AML-193 (cell line): ENCODE measurements around the gene CREB3L1.

Source experiments
- DNase-seq, 2 experiments: peaks; one replicate each; lab custom pipeline; 2025; lab: John Stamatoyannopoulos, UW

CREB3L1 gene

GRCh38 chr11:46277622-46278386 is at the start of gene CREB3L1:
CREB3L1 (plus strand) TSS chr11:46277662; CDS start chr11:46278112, 450 bp downstream.
- DNase-seq: no peak

GRCh38 chr11:46229230-46229629 is 48.2 kb upstream of the CREB3L1 start:
- DNase-seq: peak; percentile 2 to 16

- DNase-seq: no peak
Observed at GRCh38 chr11:46234311-46234710, 43.2 kb upstream of the CREB3L1 start.

- DNase-seq: peak; percentile 86 to 87
Observed at GRCh38 chr11:46235777-46236688, 41.4 kb upstream of the CREB3L1 start.

- DNase-seq: no peak
Observed at GRCh38 chr11:46236918-46237247, 40.6 kb upstream of the CREB3L1 start.

DNA sequence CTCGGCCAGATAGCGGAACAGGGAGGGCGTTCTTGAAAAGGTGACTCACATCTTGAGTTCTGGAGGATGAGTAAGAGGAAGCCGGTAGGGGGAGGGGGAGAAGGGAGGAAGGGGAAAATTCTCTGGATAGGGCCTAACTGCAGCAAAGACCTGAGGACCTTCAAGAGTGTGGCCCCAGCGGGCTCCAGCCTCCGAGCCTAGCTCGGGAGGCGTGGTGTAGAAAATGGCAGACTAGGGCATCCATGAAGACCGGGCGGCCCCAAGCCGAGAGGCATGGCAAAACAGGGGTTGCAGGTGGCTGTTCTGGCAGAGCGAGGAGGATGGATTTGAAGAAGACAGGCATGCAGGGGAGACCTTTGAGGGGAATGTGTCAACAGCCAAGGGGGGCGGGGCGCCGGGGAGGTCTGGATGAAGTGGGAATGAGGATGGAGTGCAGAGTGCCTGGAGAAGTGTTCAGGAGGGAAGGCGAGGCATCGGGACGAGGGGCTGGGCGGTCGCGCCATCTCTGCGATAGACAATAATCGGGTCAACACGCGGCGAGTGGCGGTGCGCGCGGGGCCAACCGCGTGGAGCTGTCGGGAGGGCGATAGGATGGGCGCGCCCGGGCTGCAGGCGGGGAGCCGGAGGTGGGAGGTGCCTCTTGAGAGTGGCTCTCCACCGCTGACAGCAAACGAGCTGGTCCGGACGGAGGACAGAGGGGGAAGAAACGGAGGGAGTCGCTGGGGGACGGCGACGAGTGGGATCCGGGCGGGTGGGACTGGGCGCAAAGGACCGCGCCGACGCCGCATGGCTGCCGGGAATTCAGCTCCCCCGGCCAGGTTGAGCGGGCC is 40.0 kb upstream of the CREB3L1 start:
- peak; percentile 55 to 67 for DNase-seq

- DNase-seq: no peak
Observed at GRCh38 chr11:46238078-46238966, 39.1 kb upstream of the CREB3L1 start.

DNA sequence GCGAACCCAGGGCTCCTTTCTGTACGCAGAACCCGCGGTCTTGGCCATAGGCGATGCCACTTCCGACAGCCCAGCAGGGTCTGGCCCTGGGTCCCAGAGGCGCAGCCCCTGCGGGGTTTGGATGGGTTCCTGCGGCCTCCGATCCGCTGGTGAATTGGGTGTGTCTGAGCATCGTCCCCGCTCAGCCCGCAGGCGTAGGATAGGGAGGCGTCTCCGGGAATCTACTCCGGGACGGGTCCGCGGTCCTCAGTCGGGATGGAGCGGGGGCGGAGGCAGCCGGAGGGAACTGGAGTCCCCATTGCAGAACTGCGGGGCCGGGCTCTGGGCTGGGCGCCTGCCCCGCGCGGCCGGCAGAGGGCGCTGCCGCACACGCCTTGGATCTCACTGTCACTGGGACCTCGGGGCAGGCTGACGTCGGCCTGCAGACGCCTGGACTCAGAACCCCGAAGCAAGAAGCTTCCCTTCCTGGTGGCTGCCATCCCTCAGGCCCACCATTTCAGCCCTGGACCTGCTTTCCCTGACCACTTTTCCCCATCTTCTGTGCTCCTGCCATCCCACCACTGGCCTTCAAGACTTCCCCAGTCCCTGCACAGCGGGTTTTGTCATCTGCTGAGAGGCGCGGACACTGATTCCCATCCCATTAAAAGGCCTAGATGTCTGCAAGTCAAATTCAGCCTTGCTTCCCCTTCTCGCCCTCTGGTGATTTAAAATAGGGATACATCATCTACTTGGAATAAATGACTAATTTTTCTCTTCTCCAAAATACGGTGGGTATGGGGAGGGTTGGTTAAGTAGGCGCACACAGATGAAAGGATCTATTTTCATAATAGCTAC is 38.3 kb upstream of the CREB3L1 start:
- peak; percentile 71 to 80 for DNase-seq

GRCh38 chr11:46239801-46240061 is 37.7 kb upstream of the CREB3L1 start:
- no peak for DNase-seq

GRCh38 chr11:46240371-46240770 is 37.1 kb upstream of the CREB3L1 start:
- no peak for DNase-seq

- no peak for DNase-seq
Observed at GRCh38 chr11:46240861-46241260, 36.6 kb upstream of the CREB3L1 start.

DNA sequence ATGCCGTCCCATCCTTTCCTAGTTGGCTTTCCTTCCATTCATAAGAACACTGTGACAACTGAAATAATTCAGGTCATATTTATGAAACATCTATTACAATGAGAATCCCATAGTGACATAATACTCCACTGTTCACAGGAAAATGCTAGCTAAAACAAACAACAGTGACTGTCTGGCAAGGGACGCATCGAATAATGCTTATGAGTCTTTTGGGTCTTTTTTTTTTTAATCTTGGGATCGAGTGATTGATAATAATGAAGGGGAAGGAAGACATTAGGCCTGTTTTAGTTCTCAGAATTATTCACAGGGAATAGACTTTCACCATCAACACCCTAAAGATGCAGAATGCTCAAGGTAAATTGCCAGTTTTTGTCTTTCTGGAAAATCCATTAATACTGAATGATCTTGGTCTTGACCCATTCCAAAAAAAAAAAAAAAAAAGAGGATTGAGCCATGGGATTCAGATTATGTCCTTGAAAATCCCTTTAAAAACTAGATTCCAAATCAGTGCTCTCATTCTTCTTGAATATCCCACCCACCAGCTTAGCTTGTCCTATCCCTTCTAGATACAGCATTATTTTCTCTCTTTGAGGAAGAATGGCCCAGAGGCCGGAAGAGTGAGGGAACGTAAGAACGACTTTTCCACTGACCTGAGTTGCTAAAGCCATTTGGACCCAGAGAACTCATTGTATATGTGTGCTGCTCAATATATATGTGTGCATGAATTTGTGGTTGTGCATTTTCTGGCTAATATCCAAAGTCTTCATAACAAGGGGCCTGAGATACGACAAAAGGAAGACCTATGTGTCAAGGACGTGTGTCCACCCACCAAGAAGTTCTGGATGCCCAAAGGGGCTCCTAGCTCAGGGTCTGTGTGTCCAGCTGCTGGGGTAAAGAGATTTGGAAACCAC is 35.2 kb upstream of the CREB3L1 start:
- DNase-seq: no peak

- peak; percentile 84 to 86 for DNase-seq
Observed at GRCh38 chr11:46242952-46243795, 34.3 kb upstream of the CREB3L1 start.

- DNase-seq: no peak
Observed at GRCh38 chr11:46243796-46244109, 33.7 kb upstream of the CREB3L1 start.

GRCh38 chr11:46246521-46246920 is 30.9 kb upstream of the CREB3L1 start:
- DNase-seq: no peak

DNA sequence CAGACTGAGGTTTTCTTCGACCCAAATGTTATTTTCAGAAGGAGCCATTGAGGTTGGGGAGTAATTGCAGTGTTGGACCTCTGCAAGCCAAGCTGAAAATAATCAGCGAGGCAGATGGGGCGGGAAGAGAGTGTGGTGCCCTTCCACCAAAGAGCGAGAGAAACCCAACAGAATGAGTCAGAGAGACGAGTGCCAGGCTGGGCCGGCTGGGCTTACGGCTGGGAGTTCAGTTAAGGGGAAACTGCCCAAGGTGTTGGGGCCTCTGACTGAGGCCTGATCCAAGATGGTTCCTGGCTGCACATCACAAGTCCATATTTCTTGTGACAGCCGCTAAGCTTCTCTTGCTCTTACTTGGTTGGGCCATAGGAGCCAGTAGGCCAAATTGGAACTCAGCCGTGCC is 30.4 kb upstream of the CREB3L1 start:
- no peak for DNase-seq

GRCh38 chr11:46247659-46248058 is 29.8 kb upstream of the CREB3L1 start:
- DNase-seq: peak; percentile 5 to 16

- no peak for DNase-seq
Observed at GRCh38 chr11:46248289-46249102, 29.0 kb upstream of the CREB3L1 start.
